ENCODE data around the gene TAF3. TPM values are rescaled to one million over a fixed set of nuclear protein-coding genes. Genes with fewer than 3 reads are reported as not detected.
A peak's percentile ranks its signal among the peaks of the same experiment; 100 is the strongest.
"Not testable (repeated sequence)": the region's sequence is repeated elsewhere in the genome, so short reads cannot be mapped to it uniquely, and the experiment has no call there.

The TAF3 gene
- polyA plus RNA-seq, 1 donor: 5.0 TPM

DNA sequence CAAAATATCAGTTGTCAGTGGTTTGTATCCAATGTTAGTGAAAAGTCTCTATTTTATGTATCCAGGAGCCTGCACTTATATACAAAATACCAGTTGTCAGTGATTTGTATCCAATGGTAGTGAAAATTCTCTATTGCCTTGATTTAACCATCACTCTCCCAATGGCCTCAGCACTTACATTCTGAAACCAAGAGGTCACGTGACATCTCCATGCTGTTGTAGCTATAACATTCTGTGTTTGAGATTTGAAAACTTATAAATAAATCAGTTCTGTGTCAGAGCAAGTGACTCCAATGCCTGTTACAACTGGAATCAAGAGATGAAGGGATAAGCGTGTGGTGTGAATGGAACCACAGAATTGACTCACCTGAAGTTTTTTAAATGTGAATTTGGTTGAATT lies 205.5 kb downstream of the TAF3 start:
- H3K9me3 ChIP-seq (ENCODE audit: control insufficient read depth, low read depth, low read length): no peaks in the 10 kb centered on the region
- WGBS (ENCODE audit: insufficient coverage, low lambda C conversion rate): no CpG with 5 or more reads among the region's 2 CpGs
- no peaks in the 10 kb centered on the region for H3K36me3 ChIP-seq (ENCODE audit: control insufficient read depth, insufficient read depth, low read length)

DNA sequence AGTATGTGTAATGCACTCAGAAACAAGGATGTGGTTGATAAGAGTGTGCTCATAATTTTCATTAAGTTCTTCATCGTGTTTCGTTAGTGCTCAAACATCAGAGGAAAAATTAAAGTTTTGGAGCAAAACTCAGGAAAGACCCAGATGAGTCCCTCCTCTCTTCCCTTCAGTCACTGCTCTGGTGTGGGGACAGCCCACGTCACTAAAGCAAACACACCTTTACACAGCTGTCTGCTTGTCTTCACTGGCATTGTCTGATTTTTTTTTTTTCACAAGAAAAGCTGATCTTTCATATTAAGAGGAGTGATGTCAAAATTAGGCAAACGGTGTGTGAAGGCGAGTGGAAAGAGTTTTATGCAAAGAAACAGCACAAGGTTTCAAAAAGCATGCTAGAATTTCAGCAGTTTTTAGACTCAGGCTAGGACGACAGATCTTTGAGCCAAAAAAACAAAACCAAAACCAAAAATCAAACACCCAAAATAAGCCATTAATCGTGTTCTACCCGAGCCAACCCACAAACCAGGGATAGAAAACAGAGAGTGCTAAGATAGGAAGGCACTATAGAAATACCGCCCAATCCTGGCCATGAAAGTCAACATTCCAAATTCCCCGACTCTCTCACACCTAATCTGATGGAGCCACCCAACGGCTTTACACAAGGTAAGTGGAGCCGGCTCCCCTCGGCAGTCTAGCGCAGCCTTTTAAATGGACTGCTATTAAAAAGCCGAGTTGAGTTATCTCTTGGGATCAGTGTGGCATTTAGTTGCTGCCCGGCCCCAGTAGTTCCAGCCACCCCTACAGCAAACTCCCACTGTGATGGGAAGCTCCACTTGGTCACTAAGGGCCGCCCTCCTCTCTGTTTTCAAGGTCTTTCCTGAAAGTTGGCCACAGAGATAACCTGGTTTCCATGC lies 208.3 kb downstream of the TAF3 start:
- DNase-seq: no peak
- H3K36me3 ChIP-seq (ENCODE audit: control insufficient read depth, insufficient read depth, low read length): no peaks in the 10 kb centered on the region
- H3K27me3 ChIP-seq (ENCODE audit: control insufficient read depth, insufficient read depth, low read length): peaks cover 44% of the 10 kb centered on the region
- H3K27ac ChIP-seq (ENCODE audit: low read length): no peak overlapping the region
- no peak overlapping the region for H3K4me3 ChIP-seq (ENCODE audit: low read length)
- WGBS (ENCODE audit: insufficient coverage, low lambda C conversion rate): 10% methylated on average over 2 of the region's 17 CpGs
- H3K4me1 ChIP-seq (ENCODE audit: control insufficient read depth, insufficient read depth, low read length): no peaks in the 10 kb centered on the region
- no peaks in the 10 kb centered on the region for H3K9me3 ChIP-seq (ENCODE audit: control insufficient read depth, low read depth, low read length)

More for the DNA sequence above, 205.5 kb downstream of the TAF3 start:
- peaks cover 25% of the 10 kb centered on the region for H3K27me3 ChIP-seq (ENCODE audit: control insufficient read depth, insufficient read depth, low read length)
- no peak for DNase-seq
- H3K4me1 ChIP-seq (ENCODE audit: control insufficient read depth, insufficient read depth, low read length): no peaks in the 10 kb centered on the region
- no peak overlapping the region for H3K4me3 ChIP-seq (ENCODE audit: low read length)
- H3K27ac ChIP-seq (ENCODE audit: low read length): no peak overlapping the region

DNA sequence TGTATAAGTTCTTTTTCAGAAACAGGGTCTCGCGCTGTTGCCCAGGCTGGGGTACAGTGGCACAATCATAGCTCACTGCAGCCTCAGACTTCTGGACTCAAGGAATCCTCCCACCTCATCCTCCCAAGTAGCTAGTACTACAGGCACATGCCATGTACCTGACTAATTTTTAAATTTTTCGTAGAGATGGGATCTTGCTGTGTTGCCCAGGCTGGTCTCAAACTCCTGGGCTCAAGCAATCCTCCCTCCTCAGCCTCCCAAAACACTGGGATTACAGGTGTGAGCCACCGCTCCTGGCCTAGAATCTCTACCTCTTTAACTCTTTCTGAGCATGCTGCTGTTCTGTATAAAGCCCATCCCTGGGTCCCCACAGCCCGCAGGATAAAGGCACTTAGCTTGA lies 212.9 kb downstream of the TAF3 start:
- Histone ChIP-seq H3K4me1 (ENCODE audit: control insufficient read depth, insufficient read depth, low read length) (peaks cover 15% of the 10 kb centered on the region), H3K27me3 (ENCODE audit: control insufficient read depth, insufficient read depth, low read length) (peaks cover 79% of the 10 kb centered on the region)
- not testable (repeated sequence) for H3K27ac ChIP-seq (ENCODE audit: low read length); DNase-seq; H3K9me3 ChIP-seq (ENCODE audit: control insufficient read depth, low read depth, low read length); H3K4me3 ChIP-seq (ENCODE audit: low read length); H3K36me3 ChIP-seq (ENCODE audit: control insufficient read depth, insufficient read depth, low read length)
- WGBS (ENCODE audit: insufficient coverage, low lambda C conversion rate): 100% methylated on average over 1 of the region's 5 CpGs

DNA sequence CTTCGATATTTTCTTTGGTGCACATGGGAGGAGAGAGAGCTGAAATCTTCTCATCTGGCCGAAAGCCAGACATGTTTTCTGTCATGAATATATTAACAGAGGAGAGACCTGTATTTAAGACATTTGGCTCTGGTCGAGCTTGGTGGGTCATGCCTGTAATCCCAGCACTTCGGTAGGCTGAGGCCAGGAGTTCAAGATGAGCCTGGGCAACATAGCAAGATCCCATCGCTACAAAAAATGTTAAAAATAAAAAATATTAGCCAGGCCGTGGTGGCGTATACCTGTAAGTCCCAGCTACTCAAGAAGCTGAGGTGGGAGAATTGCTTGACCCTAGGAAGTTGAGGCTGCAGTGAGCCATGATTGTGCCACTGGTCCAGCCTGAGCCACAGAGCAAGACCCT lies 214.3 kb downstream of the TAF3 start:
- peaks cover 16% of the 10 kb centered on the region for H3K9me3 ChIP-seq (ENCODE audit: control insufficient read depth, low read depth, low read length)
- H3K4me1 ChIP-seq (ENCODE audit: control insufficient read depth, insufficient read depth, low read length): peaks cover 19% of the 10 kb centered on the region
- WGBS (ENCODE audit: insufficient coverage, low lambda C conversion rate): no CpG with 5 or more reads among the region's 7 CpGs
- no peak overlapping the region for H3K4me3 ChIP-seq (ENCODE audit: low read length)
- no peak for DNase-seq
- H3K27ac ChIP-seq (ENCODE audit: low read length): no peak overlapping the region
- H3K27me3 ChIP-seq (ENCODE audit: control insufficient read depth, insufficient read depth, low read length): peaks cover 79% of the 10 kb centered on the region
- H3K36me3 ChIP-seq (ENCODE audit: control insufficient read depth, insufficient read depth, low read length): no peaks in the 10 kb centered on the region

DNA sequence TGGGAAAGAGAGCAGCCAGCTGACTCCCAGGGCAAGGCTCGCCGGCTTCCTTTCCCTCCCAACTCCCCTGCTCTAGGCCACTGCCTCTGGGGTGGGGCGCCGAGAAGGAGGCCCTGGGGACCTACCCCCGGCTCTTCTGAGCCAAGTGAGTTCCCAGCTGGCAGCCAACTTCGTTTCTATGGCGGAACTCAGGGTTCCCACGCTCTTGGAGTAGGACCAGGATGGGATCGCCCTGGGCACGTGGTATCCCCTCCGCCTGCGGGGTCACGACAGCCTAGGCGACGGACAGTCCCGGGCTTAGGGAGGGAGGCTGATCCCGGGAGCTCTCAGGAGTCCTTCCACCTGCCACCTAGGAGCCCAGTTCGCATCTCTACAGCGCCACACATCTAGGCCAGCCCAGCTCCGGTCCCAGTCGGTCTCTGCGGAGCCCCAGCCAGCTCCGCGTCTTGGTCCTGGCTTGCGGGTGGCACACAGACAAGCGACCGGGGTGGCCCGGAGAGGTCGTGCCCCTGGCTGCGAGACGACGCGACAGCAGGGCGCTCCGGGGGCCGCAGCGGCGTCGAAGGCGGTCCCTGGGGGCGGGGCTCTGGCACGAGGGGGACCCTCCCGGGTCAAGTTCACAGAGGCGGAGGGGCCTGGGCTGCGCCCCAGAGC lies 215.6 kb downstream of the TAF3 start:
- Histone ChIP-seq H3K27ac (ENCODE audit: low read length) (no peak overlapping the region), H3K4me1 (ENCODE audit: control insufficient read depth, insufficient read depth, low read length) (peaks cover 19% of the 10 kb centered on the region), H3K27me3 (ENCODE audit: control insufficient read depth, insufficient read depth, low read length) (peaks cover 93% of the 10 kb centered on the region), H3K9me3 (ENCODE audit: control insufficient read depth, low read depth, low read length) (peaks cover 16% of the 10 kb centered on the region), H3K4me3 (ENCODE audit: low read length) (peak overlapping the region; percentile 13), H3K36me3 (ENCODE audit: control insufficient read depth, insufficient read depth, low read length) (no peaks in the 10 kb centered on the region)
- peak in 1 of 2 donors; percentile 7 for DNase-seq
- no CpG with 5 or more reads among the region's 45 CpGs for WGBS (ENCODE audit: insufficient coverage, low lambda C conversion rate)

DNA sequence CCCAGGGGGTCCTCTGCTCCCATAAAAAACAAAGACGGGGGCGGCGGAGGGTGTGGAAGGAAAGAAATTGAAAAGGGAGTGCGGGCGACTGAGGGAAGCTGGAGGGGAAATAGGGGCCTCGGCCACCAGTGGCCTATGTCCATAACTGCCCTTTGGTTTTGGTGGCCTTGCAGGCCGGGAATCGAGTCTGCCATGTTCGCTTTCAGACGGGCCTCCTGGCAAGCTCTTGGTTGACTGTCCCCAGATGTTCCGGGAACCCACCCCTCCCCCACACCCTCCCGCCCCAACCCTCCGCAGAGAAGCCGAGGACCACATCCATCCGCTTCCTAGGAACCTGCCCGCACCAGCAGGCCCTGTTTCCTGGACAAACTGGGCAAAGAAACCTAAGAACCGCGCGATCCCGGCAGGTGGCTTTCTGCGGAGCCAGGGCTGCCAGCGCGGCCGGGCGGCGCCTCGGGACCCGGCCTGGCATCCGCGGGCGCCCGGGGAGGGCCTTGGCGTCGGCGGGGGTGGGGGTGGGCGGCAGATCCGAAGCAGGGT lies 216.2 kb downstream of the TAF3 start:
- peak in 1 of 2 donors; percentile 3 for DNase-seq
- no CpG with 5 or more reads among the region's 37 CpGs for WGBS (ENCODE audit: insufficient coverage, low lambda C conversion rate)
- peaks cover 99% of the 10 kb centered on the region for H3K27me3 ChIP-seq (ENCODE audit: control insufficient read depth, insufficient read depth, low read length)
- peaks cover 16% of the 10 kb centered on the region for H3K9me3 ChIP-seq (ENCODE audit: control insufficient read depth, low read depth, low read length)
- no peak overlapping the region for H3K27ac ChIP-seq (ENCODE audit: low read length)
- H3K36me3 ChIP-seq (ENCODE audit: control insufficient read depth, insufficient read depth, low read length): no peaks in the 10 kb centered on the region
- peaks cover 19% of the 10 kb centered on the region for H3K4me1 ChIP-seq (ENCODE audit: control insufficient read depth, insufficient read depth, low read length)
- peak overlapping the region; percentile 13 for H3K4me3 ChIP-seq (ENCODE audit: low read length)

DNA sequence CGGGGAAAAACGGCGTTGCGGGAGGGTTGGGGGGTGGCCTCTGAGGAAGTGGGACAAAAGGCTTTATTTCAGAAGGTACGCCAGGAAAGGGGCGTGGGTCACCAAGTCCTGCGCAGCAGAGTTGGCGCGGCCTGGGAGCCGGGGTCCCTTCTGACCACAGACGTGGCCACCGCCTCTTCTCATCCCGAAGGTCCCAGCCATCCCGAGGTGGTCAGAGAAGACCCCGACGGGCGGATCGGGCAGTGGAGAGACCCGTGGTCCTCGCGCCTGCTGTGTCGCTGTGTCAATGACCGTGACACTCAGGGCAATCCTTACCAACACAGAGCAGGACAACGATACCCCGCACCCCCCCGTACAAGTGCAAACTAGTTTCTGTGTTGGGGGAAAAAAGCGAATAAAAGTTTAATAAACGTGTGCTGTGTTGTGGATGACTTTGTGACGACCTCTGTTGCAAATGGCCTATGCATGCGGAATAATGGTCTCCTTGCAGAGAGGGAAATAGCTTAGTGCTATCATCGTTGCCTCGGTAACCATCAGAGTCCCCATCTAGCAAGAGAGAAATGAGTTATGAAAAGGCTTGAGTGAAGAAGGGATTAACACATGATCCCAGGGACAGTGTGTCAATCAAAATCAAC lies 216.8 kb downstream of the TAF3 start:
- H3K4me3 ChIP-seq (ENCODE audit: low read length): no peak overlapping the region
- H3K36me3 ChIP-seq (ENCODE audit: control insufficient read depth, insufficient read depth, low read length): no peaks in the 10 kb centered on the region
- peaks cover 19% of the 10 kb centered on the region for H3K4me1 ChIP-seq (ENCODE audit: control insufficient read depth, insufficient read depth, low read length)
- H3K27ac ChIP-seq (ENCODE audit: low read length): no peak overlapping the region
- peak in 1 of 2 donors; percentile 10 for DNase-seq
- H3K27me3 ChIP-seq (ENCODE audit: control insufficient read depth, insufficient read depth, low read length): peaks cover 100% of the 10 kb centered on the region
- WGBS (ENCODE audit: insufficient coverage, low lambda C conversion rate): no CpG with 5 or more reads among the region's 32 CpGs
- peaks cover 16% of the 10 kb centered on the region for H3K9me3 ChIP-seq (ENCODE audit: control insufficient read depth, low read depth, low read length)

DNA sequence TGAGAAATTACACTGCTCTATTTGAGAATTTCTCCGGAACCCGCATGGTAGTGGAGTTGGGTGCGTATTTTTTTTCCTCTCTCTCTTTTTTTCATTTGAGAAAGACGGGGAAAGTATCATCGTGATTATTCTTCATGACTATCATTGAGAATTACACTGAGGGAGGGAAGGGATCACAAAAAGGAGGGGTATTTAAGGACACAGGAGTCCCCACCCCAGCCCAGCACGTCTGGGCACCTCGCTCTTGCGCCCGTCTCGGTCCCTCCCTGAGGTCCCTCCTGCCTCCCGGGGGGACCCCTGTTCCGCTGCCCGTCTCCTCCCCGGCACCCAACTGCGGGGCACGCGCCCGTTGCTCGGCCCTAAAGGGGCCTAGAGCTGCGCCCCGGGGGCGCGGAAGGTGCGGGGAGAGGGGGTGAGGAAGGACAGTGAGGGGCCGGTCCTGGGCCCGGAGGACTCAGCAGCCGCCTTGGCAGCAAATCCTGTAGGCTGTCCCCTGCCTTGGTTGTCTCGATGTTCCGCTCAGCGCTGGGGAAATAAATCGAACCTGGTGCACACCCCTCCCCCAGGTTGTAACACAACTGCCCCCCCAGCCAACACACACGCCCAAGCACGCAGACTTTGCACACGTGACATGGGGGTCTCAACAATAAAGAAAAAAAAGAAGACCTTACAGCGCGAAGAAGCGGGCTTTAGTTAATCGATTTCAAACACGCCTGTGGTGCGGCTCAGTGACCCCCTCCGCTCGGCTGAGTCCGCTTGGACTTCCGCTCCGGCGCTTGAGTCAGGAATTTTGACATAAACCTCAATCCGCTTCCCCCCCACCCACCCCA lies 217.6 kb downstream of the TAF3 start:
- DNase-seq: peak in 1 of 2 donors; percentile 2
- Histone ChIP-seq H3K36me3 (ENCODE audit: control insufficient read depth, insufficient read depth, low read length) (no peaks in the 10 kb centered on the region), H3K4me1 (ENCODE audit: control insufficient read depth, insufficient read depth, low read length) (peaks cover 19% of the 10 kb centered on the region), H3K4me3 (ENCODE audit: low read length) (no peak overlapping the region), H3K27ac (ENCODE audit: low read length) (no peak overlapping the region), H3K9me3 (ENCODE audit: control insufficient read depth, low read depth, low read length) (peaks cover 16% of the 10 kb centered on the region), H3K27me3 (ENCODE audit: control insufficient read depth, insufficient read depth, low read length) (peaks cover 100% of the 10 kb centered on the region)
- no CpG with 5 or more reads among the region's 47 CpGs for WGBS (ENCODE audit: insufficient coverage, low lambda C conversion rate)

DNA sequence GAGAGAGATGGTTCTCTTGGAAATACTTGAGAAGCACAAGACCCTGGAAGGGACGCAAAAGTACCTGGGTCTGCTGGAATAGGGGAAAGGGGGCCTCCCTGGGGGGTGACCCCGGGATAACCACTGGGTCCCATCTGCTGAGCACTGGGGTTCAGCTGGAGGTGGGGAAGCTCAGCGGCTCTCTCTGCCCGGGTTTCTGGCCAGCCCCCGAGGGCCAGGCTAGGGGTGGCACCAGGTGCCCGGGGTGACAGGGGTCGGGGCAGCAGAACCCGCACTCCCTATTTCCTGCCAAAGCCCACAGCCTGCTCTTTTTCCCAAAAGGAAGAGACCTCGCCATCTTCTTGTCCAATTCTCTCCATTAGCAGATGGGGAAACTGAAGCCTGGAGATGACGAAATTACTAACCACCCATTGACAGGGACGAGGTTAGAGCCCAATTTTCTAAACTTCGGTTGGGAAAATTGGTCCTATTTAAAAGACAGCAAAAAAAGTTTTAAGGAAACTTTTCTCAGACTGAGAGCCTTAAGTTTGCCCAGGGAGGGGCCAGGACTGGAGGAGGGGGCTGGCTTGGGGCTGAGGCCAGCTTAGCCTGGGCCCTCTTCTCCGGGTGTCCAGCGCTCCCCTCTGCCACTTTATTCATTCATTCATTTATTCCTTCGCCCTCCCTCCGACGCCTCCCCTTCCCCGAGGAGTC lies 218.3 kb downstream of the TAF3 start:
- no peak overlapping the region for H3K27ac ChIP-seq (ENCODE audit: low read length)
- H3K4me3 ChIP-seq (ENCODE audit: low read length): no peak overlapping the region
- peaks cover 100% of the 10 kb centered on the region for H3K27me3 ChIP-seq (ENCODE audit: control insufficient read depth, insufficient read depth, low read length)
- 5% methylated on average over 3 of the region's 18 CpGs for WGBS (ENCODE audit: insufficient coverage, low lambda C conversion rate)
- H3K36me3 ChIP-seq (ENCODE audit: control insufficient read depth, insufficient read depth, low read length): no peaks in the 10 kb centered on the region
- no peak for DNase-seq
- peaks cover 19% of the 10 kb centered on the region for H3K4me1 ChIP-seq (ENCODE audit: control insufficient read depth, insufficient read depth, low read length)
- H3K9me3 ChIP-seq (ENCODE audit: control insufficient read depth, low read depth, low read length): peaks cover 16% of the 10 kb centered on the region

Data from large intestine (tissue), 3 donors.